Lower leg skin (tissue), 3 donors: Measurements from ENCODE around the gene EMILIN3.

ENCODE experiments used
- CTCF ChIP-seq, 3 donors: fragments of 450-650 bp; IDR thresholded peaks; one replicate each; pipeline ENCODE4 v1.5.1; 2016; ENCODE audit warnings: antibody characterized with exemption in 3 of 3, mild to moderate bottlenecking in 3 of 3, moderate library complexity in 2 of 3
- POLR2A ChIP-seq, 2 donors: fragments of 450-650 bp; IDR thresholded peaks; one replicate each; pipeline ENCODE4 v1.6.1; 2016 to 2017; ENCODE audit warnings: antibody characterized with exemption in 2 of 2, mild to moderate bottlenecking in 1 of 2, moderate library complexity in 1 of 2

GRCh38 chr20:41369673-41370072 is 3.1 kb upstream of the EMILIN3 start:
- no peak for TF ChIP-seq CTCF (IDR thresholded peaks at IDR 0.05)
- no peak for TF ChIP-seq POLR2A (IDR thresholded peaks at IDR 0.05)
